Cardiac fibroblast (primary cell): ENCODE data around the gene PLXDC1.

Experiments used
- DNase-seq, 2 donors: peaks; one replicate each; pipeline versions ENCODE4 v3.0.0 to v3.0.0-alpha.2; 2010; ENCODE audit warnings: low read depth in 2 of 2
- H3K4me3 ChIP-seq, 2 donors: replicated peaks in 1 of 2; 1 replicate in 1 of 2; 2 replicates in 1 of 2; pipeline ENCODE4 v1.5.1; 2011; ENCODE audit warnings: low read depth in 2 of 2, low read length in 2 of 2, mild to moderate bottlenecking in 2 of 2, moderate library complexity in 1 of 2
- TF ChIP-seq, protein P1 (sequence below): IDR thresholded peaks from one replicate; pipeline ENCODE4 v1.5.1; 2011; ENCODE audit warnings: low read depth, mild to moderate bottlenecking, low read length, inconsistent platforms

The PLXDC1 gene

GRCh38 chr17:39196808-39197291 is 45.4 kb upstream of the PLXDC1 start:
- DNase-seq: no peak
- TF ChIP-seq, protein P1, sequence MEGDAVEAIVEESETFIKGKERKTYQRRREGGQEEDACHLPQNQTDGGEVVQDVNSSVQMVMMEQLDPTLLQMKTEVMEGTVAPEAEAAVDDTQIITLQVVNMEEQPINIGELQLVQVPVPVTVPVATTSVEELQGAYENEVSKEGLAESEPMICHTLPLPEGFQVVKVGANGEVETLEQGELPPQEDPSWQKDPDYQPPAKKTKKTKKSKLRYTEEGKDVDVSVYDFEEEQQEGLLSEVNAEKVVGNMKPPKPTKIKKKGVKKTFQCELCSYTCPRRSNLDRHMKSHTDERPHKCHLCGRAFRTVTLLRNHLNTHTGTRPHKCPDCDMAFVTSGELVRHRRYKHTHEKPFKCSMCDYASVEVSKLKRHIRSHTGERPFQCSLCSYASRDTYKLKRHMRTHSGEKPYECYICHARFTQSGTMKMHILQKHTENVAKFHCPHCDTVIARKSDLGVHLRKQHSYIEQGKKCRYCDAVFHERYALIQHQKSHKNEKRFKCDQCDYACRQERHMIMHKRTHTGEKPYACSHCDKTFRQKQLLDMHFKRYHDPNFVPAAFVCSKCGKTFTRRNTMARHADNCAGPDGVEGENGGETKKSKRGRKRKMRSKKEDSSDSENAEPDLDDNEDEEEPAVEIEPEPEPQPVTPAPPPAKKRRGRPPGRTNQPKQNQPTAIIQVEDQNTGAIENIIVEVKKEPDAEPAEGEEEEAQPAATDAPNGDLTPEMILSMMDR: no peak
- H3K4me3 ChIP-seq: peak overlapping the region; percentile 82 to 90

DNA sequence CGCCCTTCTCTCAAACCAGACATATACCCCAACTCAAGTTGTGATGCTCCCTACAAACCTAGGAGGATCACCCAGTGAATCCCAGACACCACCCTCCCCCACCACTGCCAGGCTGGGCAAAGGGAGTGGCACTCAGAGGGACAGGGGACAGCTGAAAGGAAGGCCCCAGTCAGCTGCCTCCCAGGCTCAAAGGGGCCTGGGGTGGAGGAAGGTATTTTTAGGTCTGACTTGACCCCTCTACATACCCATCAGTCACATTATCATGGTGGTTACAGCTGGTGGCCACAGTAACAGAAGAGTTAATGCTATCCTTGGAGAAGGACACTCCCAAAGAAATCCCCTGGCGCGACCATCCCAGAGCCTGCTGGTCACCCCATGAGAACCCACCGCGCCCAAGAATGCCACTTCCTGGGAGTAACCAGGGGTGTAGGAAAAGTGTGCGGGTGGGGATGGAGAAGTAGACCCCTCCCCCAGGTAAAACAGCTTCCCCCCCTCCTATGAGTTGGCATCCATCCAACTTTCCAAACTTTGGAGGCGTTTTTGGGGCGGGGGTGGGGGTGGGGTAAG is 44.9 kb upstream of the PLXDC1 start:
- TF ChIP-seq, protein P1: no peak
- H3K4me3 ChIP-seq: peak overlapping the region; percentile 82 to 90
- DNase-seq: no peak

DNA sequence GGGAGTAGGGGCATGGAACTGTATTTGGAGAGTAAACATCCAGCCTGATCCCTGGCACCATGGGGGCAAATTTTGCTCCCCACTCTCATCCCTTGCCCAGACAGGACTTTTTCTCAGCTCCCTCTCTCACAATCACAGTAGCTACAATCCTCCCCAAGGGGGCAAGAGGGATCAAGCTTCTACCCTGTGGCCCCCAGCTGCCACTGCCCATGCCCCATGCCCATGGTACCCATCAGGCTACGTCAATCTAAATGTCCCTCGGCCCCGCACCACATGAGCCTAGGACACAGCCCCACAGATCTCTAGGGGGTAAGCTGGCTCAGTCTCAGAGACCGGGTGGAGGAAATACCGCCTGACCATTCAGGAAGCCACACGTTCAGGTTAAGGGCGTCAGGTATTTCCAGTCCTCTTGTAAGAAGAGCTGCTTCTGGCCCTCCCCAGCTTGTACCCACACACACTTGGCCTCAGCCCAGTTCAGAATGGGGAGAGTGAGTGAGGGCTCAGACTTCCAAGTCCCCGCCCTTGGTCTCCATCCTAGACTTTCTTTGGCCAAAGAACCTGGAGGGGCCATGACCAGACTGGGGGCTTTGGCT is 44.2 kb upstream of the PLXDC1 start:
- TF ChIP-seq, protein P1: no peak
- peak in 1 of 2 donors; percentile 27 for DNase-seq
- peak overlapping the region in 1 of 2 donors; percentile 82 for H3K4me3 ChIP-seq

- H3K4me3 ChIP-seq: peak overlapping the region in 1 of 2 donors; percentile 18
- no peak for DNase-seq
These were observed 43.6 kb upstream of the PLXDC1 start for GRCh38 chr17:39194985-39195524.

DNA sequence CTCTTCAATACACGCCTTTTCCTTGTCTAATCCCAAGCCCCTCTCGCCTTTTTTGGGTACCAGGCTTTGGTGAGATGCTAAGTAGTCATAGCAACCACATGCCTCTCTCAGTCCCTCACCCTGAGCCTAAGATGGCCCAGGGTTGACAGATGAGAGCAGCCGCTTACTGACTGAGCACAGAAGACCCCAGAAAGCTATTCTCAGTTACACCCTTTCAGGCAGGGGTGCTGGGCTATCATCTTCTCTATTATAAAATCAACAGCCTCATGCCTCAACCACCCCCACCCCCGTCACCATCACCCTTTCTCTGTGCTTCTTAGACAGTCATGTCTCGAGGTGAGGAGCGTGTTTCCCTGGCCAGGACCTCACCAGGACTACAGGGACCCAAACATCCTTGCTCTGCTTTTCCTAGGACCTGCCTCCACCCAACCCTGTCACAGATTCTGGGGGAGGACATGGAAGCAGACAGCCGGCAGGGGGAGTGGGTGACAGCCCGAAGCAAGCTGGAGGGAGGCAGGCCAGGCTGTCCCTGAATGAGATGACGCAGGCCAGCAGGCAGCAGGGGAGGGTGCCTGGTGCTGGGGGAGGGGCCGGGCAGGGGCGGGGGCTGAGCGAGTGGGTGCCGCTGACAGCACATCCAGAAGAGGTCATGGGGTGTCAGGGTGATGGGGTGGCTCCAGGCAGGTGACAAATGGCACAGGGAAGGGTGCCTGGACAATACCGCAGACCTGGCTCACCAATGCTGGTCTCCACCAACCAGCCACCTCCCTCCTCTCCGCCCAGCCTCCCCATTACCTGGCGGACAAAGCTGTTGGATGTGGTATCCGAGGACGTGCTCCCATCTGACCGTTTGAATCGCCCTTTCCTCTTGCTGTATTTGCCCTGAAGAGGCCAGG is 42.9 kb upstream of the PLXDC1 start:
- peak; percentile 67 to 68 for DNase-seq
- TF ChIP-seq, protein P1: peak; percentile 70
- peak overlapping the region in 1 of 2 donors; percentile 18 for H3K4me3 ChIP-seq

More at GRCh38 chr17:39194985-39195524, 43.6 kb upstream of the PLXDC1 start:
- TF ChIP-seq, protein P1: no peak

GRCh38 chr17:39193346-39193745 is 41.9 kb upstream of the PLXDC1 start:
- TF ChIP-seq, protein P1: no peak
- H3K4me3 ChIP-seq: no peak overlapping the region
- DNase-seq: no peak
